ENCODE results near the gene S100A9. TPM values are rescaled to one million over a fixed set of nuclear protein-coding genes. Genes with fewer than 3 reads are reported as not detected.

Gene S100A9
- total and polyA plus RNA-seq, 2 experiments from 2014 or later: 3.2 to 6.4 TPM

DNA sequence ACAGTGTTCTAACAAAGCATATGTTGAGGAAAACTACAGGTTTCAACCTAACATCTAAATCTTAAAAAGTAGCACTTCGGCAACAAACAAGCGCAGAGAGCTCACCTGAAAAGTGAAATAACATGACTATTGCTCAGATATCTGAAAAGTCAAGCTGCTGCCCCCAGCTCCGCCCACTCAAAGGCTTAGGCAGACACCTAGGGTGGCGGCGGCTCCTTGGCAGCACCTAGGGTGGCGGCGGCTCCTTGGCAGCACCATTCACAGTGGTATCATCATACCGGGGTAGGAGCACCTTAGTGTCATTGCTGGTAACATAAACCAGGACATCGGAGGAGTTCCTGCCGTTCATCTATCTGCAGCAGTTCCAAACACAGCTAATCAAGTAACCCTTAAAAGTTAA lies 21.9 kb downstream of the S100A9 start:
- Histone ChIP-seq H3K4me3 (no peak overlapping the region), H2AFZ (no peak overlapping the region), H3K9me3 (ENCODE audit: low read depth) (peaks cover 7% of the 10 kb centered on the region), H4K20me1 (ENCODE audit: insufficient read depth, poor library complexity, severe bottlenecking) (no peaks in the 10 kb centered on the region), H3K27me3 (no peaks in the 10 kb centered on the region), H3K4me2 (no peak overlapping the region), H3K36me3 (replicated peaks; ENCODE audit: insufficient read depth, low read depth) (no peaks in the 10 kb centered on the region), H3K27ac (no peak overlapping the region), H3K9me2 (replicated peaks; ENCODE audit: insufficient read depth) (no peaks in the 10 kb centered on the region), H3K79me2 (no peaks in the 10 kb centered on the region), H3K4me1 (ENCODE audit: insufficient read depth) (no peaks in the 10 kb centered on the region)
- TF ChIP-seq, protein P1, sequence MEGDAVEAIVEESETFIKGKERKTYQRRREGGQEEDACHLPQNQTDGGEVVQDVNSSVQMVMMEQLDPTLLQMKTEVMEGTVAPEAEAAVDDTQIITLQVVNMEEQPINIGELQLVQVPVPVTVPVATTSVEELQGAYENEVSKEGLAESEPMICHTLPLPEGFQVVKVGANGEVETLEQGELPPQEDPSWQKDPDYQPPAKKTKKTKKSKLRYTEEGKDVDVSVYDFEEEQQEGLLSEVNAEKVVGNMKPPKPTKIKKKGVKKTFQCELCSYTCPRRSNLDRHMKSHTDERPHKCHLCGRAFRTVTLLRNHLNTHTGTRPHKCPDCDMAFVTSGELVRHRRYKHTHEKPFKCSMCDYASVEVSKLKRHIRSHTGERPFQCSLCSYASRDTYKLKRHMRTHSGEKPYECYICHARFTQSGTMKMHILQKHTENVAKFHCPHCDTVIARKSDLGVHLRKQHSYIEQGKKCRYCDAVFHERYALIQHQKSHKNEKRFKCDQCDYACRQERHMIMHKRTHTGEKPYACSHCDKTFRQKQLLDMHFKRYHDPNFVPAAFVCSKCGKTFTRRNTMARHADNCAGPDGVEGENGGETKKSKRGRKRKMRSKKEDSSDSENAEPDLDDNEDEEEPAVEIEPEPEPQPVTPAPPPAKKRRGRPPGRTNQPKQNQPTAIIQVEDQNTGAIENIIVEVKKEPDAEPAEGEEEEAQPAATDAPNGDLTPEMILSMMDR (IDR thresholded peaks at IDR 0.05; ENCODE audit: poor library complexity): no peak
- TF ChIP-seq EZH2 (IDR thresholded peaks at IDR 0.05; ENCODE audit: borderline replicate concordance) (no peak), EZH2phosphoT487 (IDR thresholded peaks at IDR 0.05; ENCODE audit: low read depth, severe bottlenecking, unreplicated experiment) (no peak)
- DNase-seq (ENCODE audit: low spot score): no peak
- 87% methylated on average over 10 of the region's 10 CpGs for WGBS (ENCODE audit: low lambda C conversion rate, missing lambda C conversion rate)

DNA sequence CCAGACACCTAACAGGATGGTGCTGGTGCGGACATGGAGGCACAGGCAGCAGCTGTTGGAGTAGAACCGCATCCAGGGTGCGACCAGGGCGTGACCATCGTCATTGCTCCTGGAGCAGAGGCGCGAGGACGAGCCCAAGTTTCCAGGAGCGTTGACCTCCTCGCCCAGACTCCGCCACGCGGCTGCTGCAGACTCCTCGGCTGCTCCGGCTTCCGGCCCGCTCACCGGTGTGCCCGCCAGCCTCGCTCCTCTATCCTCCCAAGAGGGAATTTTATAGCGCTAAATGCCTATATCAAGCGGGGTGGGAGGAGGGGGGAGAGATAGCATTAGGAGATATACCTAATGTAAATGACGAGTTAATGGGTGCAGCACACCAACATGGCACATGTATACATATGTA lies 23.1 kb downstream of the S100A9 start:
- Histone ChIP-seq H3K79me2 (no peaks in the 10 kb centered on the region), H3K9me3 (ENCODE audit: low read depth) (peaks cover 7% of the 10 kb centered on the region), H2AFZ (no peak overlapping the region), H3K4me2 (no peak overlapping the region), H3K4me3 (no peak overlapping the region), H3K27me3 (no peaks in the 10 kb centered on the region), H3K4me1 (ENCODE audit: insufficient read depth) (no peaks in the 10 kb centered on the region), H4K20me1 (ENCODE audit: insufficient read depth, poor library complexity, severe bottlenecking) (no peaks in the 10 kb centered on the region), H3K27ac (no peak overlapping the region), H3K36me3 (replicated peaks; ENCODE audit: insufficient read depth, low read depth) (no peaks in the 10 kb centered on the region), H3K9me2 (replicated peaks; ENCODE audit: insufficient read depth) (no peaks in the 10 kb centered on the region)
- DNase-seq (ENCODE audit: low spot score): no peak
- 95% methylated on average over 23 of the region's 23 CpGs for WGBS (ENCODE audit: low lambda C conversion rate, missing lambda C conversion rate)
- no peak for TF ChIP-seq EZH2 (IDR thresholded peaks at IDR 0.05; ENCODE audit: borderline replicate concordance)
- TF ChIP-seq EZH2phosphoT487 (IDR thresholded peaks at IDR 0.05; ENCODE audit: low read depth, severe bottlenecking, unreplicated experiment): no peak
- TF ChIP-seq, protein P1 (IDR thresholded peaks at IDR 0.05; ENCODE audit: poor library complexity): no peak

DNA sequence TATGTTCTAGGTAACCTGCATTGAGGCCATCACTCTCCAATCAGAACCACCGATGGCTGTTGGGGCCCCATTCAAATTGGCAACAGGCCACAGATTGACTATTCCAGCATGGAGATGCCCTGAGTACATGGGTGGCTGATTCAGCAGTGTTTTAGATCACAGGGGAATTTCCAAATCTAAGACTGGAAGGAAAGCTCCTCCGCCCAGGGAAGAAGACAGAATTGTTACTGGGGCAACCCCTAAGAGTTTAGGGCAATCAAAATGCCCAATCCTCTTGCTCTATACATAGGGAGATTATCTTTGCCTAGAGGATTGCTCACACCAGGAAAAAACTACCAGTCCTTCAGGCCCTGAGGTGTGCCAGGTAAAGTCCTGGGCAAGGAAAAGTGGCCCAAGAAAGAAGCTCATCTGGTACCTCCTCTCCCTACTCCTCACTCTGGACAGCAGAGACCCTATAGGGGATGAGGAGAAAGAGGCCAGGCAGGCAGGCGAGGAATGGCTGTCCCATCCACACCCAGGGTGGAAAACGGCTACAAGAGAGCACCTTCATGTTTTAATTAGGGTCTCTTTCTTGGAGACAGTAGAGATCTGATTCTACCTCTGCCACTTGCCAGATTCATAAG lies 27.4 kb downstream of the S100A9 start:
- Histone ChIP-seq H3K4me2 (no peak overlapping the region), H3K27me3 (no peaks in the 10 kb centered on the region), H3K27ac (no peak overlapping the region), H3K4me1 (ENCODE audit: insufficient read depth) (no peaks in the 10 kb centered on the region), H4K20me1 (ENCODE audit: insufficient read depth, poor library complexity, severe bottlenecking) (no peaks in the 10 kb centered on the region), H3K4me3 (no peak overlapping the region), H3K79me2 (no peaks in the 10 kb centered on the region), H3K9me2 (replicated peaks; ENCODE audit: insufficient read depth) (no peaks in the 10 kb centered on the region), H3K36me3 (replicated peaks; ENCODE audit: insufficient read depth, low read depth) (no peaks in the 10 kb centered on the region), H3K9me3 (ENCODE audit: low read depth) (peaks cover 7% of the 10 kb centered on the region), H2AFZ (no peak overlapping the region)
- WGBS (ENCODE audit: low lambda C conversion rate, missing lambda C conversion rate): 76% methylated on average over 4 of the region's 4 CpGs
- TF ChIP-seq EZH2phosphoT487 (IDR thresholded peaks at IDR 0.05; ENCODE audit: low read depth, severe bottlenecking, unreplicated experiment) (no peak), EZH2 (IDR thresholded peaks at IDR 0.05; ENCODE audit: borderline replicate concordance) (no peak)
- TF ChIP-seq, protein P1 (IDR thresholded peaks at IDR 0.05; ENCODE audit: poor library complexity): no peak
- DNase-seq (ENCODE audit: low spot score): no peak
